Endodermal cell (in vitro differentiated cells): ENCODE results near the gene ACADVL. TPM values are rescaled to one million over a fixed set of nuclear protein-coding genes. Genes with fewer than 3 reads are reported as not detected.

Source experiments
- DNase-seq: peaks from one replicate; pipeline ENCODE4 v3.0.0-alpha.2; 2017
- H3K27ac ChIP-seq: 2 replicates; pipeline ENCODE4 v1.5.1; 2013; ENCODE audit warnings: mild to moderate bottlenecking, low read depth, low read length, moderate library complexity
- H3K27me3 ChIP-seq: 2 replicates; pipeline ENCODE4 v1.6.1; 2013; ENCODE audit warnings: mild to moderate bottlenecking, low read length, moderate library complexity; ENCODE audit not compliant: insufficient read depth, control insufficient read depth, poor library complexity, severe bottlenecking
- H3K36me3 ChIP-seq: 2 replicates; pipeline ENCODE4 v1.7.0; 2013; ENCODE audit warnings: mild to moderate bottlenecking, low read length, moderate library complexity; ENCODE audit not compliant: control insufficient read depth, insufficient read depth
- H3K4me1 ChIP-seq: one replicate; pipeline ENCODE4 v1.7.0; 2013; ENCODE audit warnings: low read length; ENCODE audit not compliant: control insufficient read depth, insufficient read depth
- H3K4me3 ChIP-seq: 2 replicates; pipeline ENCODE4 v1.5.1; 2013; ENCODE audit warnings: mild to moderate bottlenecking, low read length, moderate library complexity
- H3K9ac ChIP-seq: 2 replicates; pipeline ENCODE4 v1.6.1; 2013; ENCODE audit warnings: mild to moderate bottlenecking, low read length, moderate library complexity; ENCODE audit not compliant: poor library complexity, severe bottlenecking; ENCODE audit errors: extremely low read depth
- H3K9me3 ChIP-seq: 2 replicates; pipeline ENCODE4 v1.6.1; 2013; ENCODE audit warnings: mild to moderate bottlenecking, low read length, moderate library complexity; ENCODE audit not compliant: control insufficient read depth
- H3K27ac Mint-ChIP-seq: 2 replicates; pipeline ENCODE4 v1.8.0; 2020; ENCODE audit warnings: mixed read lengths
- H3K27me3 Mint-ChIP-seq: 2 replicates; pipeline ENCODE4 v1.8.0; 2021; ENCODE audit warnings: mild to moderate bottlenecking, mixed read lengths; ENCODE audit not compliant: insufficient read depth
- H3K36me3 Mint-ChIP-seq: 2 replicates; pipeline ENCODE4 v1.8.0; 2020; ENCODE audit warnings: low read depth, mixed read lengths
- H3K4me1 Mint-ChIP-seq: 2 replicates; pipeline ENCODE4 v1.8.0; 2020; ENCODE audit warnings: mixed read lengths
- H3K4me3 Mint-ChIP-seq: 2 replicates; pipeline ENCODE4 v1.8.0; 2020; ENCODE audit warnings: mild to moderate bottlenecking, moderate library complexity, mixed read lengths
- H3K9me3 Mint-ChIP-seq: 2 replicates; pipeline ENCODE4 v1.8.0; 2020; ENCODE audit warnings: mild to moderate bottlenecking, mixed read lengths
- CTCF ChIP-seq: fragments of 200-600 bp; sonication (generic); conservative IDR thresholded peaks from 2 replicates; pipeline ENCODE4 v1.5.0; 2021; ENCODE audit warnings: antibody characterized with exemption, mild to moderate bottlenecking
- WGBS, 2 experiments: methylation state at CpG; one replicate each; pipeline versions ENCODE4 v1.1.5 to v1.1.7; 2013; ENCODE audit warnings: missing lambda C conversion rate in 2 of 2, mixed read lengths in 1 of 2; ENCODE audit not compliant: insufficient coverage in 1 of 2, insufficient read length in 1 of 2; 5-methylcytosine and 5-hydroxymethylcytosine counted together
- total RNA-seq, 2 donors: library from RNA; stranded (reverse); fragmentation: NEBNext Ultra II Directional in 1 of 2; extraction: Animal tissue kit (Norgen Biotek cat#: 25700) in 1 of 2; gene quantifications; 2 replicates in 1 of 2; 3 replicates in 1 of 2; pipeline ENCODE4 v1.2.1, GENCODE V29; 2021

The ACADVL gene
- total RNA-seq, 2 donors from 2014 or later: 337 to 459 TPM

DNA sequence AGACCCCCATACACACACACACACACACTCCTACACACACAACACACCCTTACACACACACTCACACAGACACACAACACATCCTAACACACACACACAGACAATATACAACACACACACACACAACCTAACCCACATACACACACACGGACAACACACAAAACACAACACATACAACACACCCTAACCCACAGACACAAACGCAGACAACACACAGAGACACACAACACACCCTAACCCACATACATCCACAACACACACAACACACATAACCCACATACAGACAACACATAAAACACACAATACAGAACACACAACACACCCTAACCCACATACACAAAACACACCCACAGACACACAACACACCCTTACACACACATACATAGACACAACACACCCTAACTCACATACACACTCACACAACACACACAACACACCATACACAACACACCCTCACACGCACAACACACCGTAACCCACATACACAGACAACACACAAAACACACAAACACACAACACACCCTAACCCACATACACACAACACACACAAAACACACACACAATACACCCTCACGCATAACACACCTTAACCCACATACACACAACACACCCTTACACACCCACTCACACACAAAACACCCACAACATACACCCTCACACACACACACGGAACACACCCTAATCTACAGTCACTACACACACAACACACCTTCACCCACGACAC lies 45.0 kb upstream of the ACADVL start:
- WGBS, 2 experiments: 85 to 90% methylated on average over 4 to 7 of the region's 7 CpGs
- peaks cover 8% of the 10 kb centered on the region for H3K9me3 Mint-ChIP-seq
- no peak overlapping the region for H3K9ac ChIP-seq
- peaks cover 16% of the 10 kb centered on the region for H3K27me3 Mint-ChIP-seq
- no peak overlapping the region for H3K27ac ChIP-seq
- DNase-seq: no peak
- H3K4me1 Mint-ChIP-seq: peaks cover 9% of the 10 kb centered on the region
- no peak overlapping the region for H3K27ac Mint-ChIP-seq
- H3K9me3 ChIP-seq: peaks cover 5% of the 10 kb centered on the region
- peaks cover 11% of the 10 kb centered on the region for H3K27me3 ChIP-seq
- no peak for TF ChIP-seq CTCF
- no peaks in the 10 kb centered on the region for H3K4me1 ChIP-seq
- H3K4me3 Mint-ChIP-seq: no peak overlapping the region
- H3K36me3 ChIP-seq: no peaks in the 10 kb centered on the region
- H3K36me3 Mint-ChIP-seq: no peaks in the 10 kb centered on the region
- H3K4me3 ChIP-seq: no peak overlapping the region

DNA sequence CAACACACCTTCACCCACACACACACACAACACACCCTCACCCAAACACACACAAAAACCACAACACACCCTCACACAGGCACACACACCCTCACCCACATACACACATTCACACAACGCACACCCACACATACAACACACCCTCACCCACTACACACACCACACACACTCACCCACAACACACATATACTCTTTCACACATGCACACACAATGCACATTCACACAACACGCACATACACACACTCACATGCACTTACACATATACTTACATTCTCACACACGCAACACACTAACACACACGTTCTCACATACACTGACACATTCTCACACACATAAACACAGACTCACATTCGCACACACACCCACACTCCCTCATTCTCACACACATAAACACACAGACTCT lies 44.4 kb upstream of the ACADVL start:
- no peak for DNase-seq
- Histone ChIP-seq H3K4me1 (no peaks in the 10 kb centered on the region), H3K36me3 (no peaks in the 10 kb centered on the region), H3K9me3 (peaks cover under 1% of the 10 kb centered on the region), H3K9ac (no peak overlapping the region), H3K4me3 (no peak overlapping the region), H3K27ac (no peak overlapping the region), H3K27me3 (peaks cover 11% of the 10 kb centered on the region)
- peaks cover 16% of the 10 kb centered on the region for H3K27me3 Mint-ChIP-seq
- peaks cover 6% of the 10 kb centered on the region for H3K9me3 Mint-ChIP-seq
- no peak overlapping the region for H3K27ac Mint-ChIP-seq
- H3K36me3 Mint-ChIP-seq: no peaks in the 10 kb centered on the region
- WGBS, 2 experiments: 90 to 91% methylated on average over 4 to 5 of the region's 5 CpGs
- no peak overlapping the region for H3K4me3 Mint-ChIP-seq
- no peak for TF ChIP-seq CTCF
- peaks cover 9% of the 10 kb centered on the region for H3K4me1 Mint-ChIP-seq

- no peak overlapping the region for H3K27ac Mint-ChIP-seq
- no peak overlapping the region for H3K4me3 Mint-ChIP-seq
- no peak overlapping the region for H3K27ac ChIP-seq
- WGBS, 2 experiments: 88 to 90% methylated on average over 1 of the region's 1 CpG
- peaks cover 2% of the 10 kb centered on the region for H3K9me3 Mint-ChIP-seq
- H3K4me1 Mint-ChIP-seq: peaks cover 9% of the 10 kb centered on the region
- H3K36me3 Mint-ChIP-seq: no peaks in the 10 kb centered on the region
- H3K4me3 ChIP-seq: no peak overlapping the region
- H3K4me1 ChIP-seq: no peaks in the 10 kb centered on the region
- TF ChIP-seq CTCF: no peak
- peaks cover 16% of the 10 kb centered on the region for H3K27me3 Mint-ChIP-seq
- no peak overlapping the region for H3K9ac ChIP-seq
- DNase-seq: no peak
- H3K36me3 ChIP-seq: no peaks in the 10 kb centered on the region
- peaks cover 11% of the 10 kb centered on the region for H3K27me3 ChIP-seq
- H3K9me3 ChIP-seq: no peaks in the 10 kb centered on the region
Measured at GRCh38 chr17:7176107-7176840, 43.5 kb upstream of the ACADVL start.
